NCI-H748 (cell line): ENCODE data around the gene MIPEP.
A peak's percentile ranks its signal among the peaks of the same experiment; 100 is the strongest.
"Not testable (repeated sequence)": the region's sequence is repeated elsewhere in the genome, so short reads cannot be mapped to it uniquely, and the experiment has no call there.

Experiments
- DNase-seq: peaks from one replicate; lab custom pipeline; 2025; ENCODE audit not compliant: unreplicated experiment; lab: John Stamatoyannopoulos, UW

The MIPEP gene

GRCh38 chr13:23889615-23890607 is 711 bp upstream of the MIPEP start:
- DNase-seq: peak; percentile 61

DNA sequence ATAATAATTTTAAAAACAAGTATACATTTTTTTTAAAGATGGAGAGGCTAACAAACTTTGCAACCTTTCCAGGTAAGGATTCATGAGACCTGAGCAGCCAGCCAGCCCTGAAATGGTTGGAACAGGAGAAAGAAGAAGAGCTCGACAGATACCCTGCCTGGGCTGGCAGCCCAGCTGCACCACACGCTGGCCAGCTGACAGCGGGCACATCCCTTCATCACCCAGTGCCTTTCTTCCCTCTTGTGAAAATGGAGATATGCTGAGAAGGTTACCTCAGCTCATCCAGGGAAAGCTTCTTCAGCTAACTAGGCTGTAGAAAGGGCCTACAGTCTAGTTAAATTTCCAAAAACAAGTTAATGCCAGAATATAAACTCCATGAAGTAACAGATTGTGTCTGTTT is 4.8 kb downstream of the MIPEP start:
- not testable (repeated sequence) for DNase-seq

- DNase-seq: no peak
Measured at GRCh38 chr13:23883255-23883654, 5.9 kb downstream of the MIPEP start.

DNA sequence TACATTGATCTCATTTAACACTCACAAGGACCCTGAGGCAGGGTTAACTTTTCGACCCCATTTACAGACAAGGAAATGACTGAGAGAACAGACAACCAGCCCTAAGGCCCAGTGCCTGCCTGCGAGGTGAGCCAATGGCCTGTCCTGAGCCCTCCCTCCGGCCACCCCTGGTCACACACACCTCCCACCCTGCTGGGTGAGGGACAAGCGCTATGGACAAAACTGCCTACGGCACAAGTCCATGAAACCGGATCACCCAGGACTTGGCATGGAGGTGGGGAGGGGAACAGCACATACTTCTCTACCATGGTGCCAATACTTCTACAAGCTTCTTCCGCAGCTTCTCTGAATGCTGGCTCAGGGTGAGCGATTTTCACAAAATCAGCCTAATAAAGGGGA is 7.8 kb downstream of the MIPEP start:
- DNase-seq: not testable (repeated sequence)

GRCh38 chr13:23880493-23881401 is 8.5 kb downstream of the MIPEP start:
- not testable (repeated sequence) for DNase-seq

- no peak for DNase-seq
Measured at GRCh38 chr13:23877286-23877685, 11.9 kb downstream of the MIPEP start.

GRCh38 chr13:23876265-23876664 is 12.9 kb downstream of the MIPEP start:
- peak; percentile 43 for DNase-seq

- peak; percentile 66 for DNase-seq
Measured at GRCh38 chr13:23871616-23872220, 17.5 kb downstream of the MIPEP start.

- DNase-seq: no peak
Measured at GRCh38 chr13:23870356-23871140, 18.7 kb downstream of the MIPEP start.

DNA sequence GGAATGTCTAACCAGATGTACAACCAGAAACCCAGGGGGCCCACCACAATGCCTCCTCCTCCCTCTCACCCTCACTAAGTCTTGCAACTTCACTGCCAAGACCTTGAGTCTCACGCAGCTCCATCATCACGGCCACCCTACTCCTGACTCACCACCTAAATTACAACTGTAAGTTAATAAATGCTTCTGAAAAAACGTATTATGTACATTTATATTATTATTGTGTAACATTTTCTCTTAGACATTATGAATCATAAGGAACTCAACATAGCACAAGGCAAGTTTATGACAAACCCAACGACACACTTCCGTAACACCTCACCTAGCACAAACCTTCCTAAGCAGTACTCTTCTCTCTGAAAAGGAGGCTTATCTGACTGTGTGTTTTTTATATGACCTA is 20.7 kb downstream of the MIPEP start:
- no peak for DNase-seq

DNA sequence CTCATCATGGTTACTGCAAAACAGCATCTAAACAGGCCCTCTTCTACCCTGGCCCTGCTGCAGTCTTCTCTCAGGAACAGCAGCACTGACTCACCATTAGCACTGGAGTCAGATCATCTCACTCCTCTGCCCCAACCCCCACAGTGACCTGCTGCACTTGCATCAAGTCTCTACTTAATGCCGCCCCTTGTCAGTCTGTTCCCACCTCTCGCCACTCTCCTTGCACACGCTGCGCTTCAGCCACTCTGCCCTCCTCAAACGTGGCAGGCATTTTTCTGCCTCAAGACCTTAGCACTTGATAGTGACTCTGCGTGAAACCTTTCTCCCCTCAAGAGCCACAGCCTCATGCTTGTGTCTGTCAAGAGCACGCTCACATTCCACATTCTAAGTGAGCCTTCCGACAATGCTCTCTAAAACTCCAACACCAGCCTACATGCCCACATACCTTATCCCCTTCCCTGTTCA is 22.1 kb downstream of the MIPEP start:
- DNase-seq: no peak

DNA sequence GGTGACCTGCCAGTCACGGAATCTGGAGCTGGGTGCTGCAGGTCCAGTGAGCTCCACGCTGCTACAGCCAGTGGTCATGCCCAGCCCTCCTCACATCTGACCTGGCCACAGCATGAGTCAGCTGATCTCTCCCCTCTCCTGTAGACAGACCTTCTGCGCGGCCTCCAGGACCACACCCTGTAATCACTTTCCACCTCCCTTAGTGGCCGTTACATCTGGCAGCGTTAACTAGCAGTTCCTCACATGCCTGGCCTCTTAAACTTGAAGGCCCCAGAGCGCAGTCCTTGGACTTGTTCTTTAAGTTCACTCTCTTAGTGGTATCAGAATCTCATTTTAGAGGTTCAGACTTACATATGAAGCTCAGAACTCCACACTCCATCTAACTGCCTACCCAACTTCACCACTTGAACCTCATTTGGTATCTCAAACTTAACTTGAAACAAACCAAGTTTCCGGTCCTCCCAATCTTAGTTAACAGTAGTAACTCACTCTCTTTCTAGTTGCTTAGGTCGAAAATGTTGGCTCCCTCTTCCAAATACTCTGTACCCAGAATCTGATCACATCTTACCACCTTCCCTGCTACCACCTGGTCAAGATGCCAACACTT is 22.7 kb downstream of the MIPEP start:
- peak; percentile 23 for DNase-seq

DNA sequence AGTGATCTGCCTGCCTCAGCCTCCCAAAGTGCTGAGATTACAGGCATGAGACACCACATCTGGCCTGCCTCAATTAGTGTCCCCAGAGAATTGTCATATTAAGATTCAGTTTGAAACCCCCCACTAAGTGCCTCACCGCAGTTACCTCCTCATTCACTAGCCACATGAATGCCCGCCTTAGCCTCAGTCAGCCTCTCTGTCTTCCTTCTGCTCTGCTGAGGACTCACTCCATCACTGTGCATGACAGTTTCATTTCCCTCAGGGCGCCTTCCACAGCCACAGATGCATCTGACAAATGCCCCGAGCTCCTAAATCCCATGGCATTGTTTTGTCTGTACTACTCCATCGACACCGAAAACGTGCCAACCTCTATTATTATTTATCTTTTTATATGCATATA is 23.3 kb downstream of the MIPEP start:
- DNase-seq: no peak

DNA sequence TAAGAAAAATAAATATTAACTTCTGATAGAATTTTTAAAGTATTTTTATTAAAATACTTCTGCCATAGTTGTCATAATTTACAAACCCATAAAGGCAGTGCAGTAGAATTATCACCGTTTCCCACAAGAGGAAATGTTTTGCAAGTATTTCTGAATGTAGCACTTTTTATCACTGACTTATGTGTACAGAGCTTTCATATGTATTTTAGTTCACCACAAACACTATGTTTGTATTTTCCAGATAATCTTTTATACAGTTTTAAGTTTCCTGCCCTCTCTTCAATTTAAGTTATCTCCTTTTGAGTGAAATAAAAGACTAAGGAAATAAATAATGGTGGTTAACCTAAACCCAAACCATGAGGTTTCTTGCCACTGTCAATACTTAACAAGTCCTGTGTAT is 24.2 kb downstream of the MIPEP start:
- DNase-seq: no peak

GRCh38 chr13:23861310-23861709 is 27.9 kb downstream of the MIPEP start:
- no peak for DNase-seq

GRCh38 chr13:23859904-23860303 is 29.3 kb downstream of the MIPEP start:
- DNase-seq: no peak

- DNase-seq: no peak
Measured at GRCh38 chr13:23859455-23859854, 29.7 kb downstream of the MIPEP start.

GRCh38 chr13:23858546-23858945 is 30.7 kb downstream of the MIPEP start:
- no peak for DNase-seq

- no peak for DNase-seq
Measured at GRCh38 chr13:23856008-23856750, 33.0 kb downstream of the MIPEP start.
